Astrocyte (in vitro differentiated cells and primary cell): ENCODE measurements around the gene WDSUB1. TPM values are rescaled to one million over a fixed set of nuclear protein-coding genes. Genes with fewer than 3 reads are reported as not detected.

Experiments
- DNase-seq: peaks from one replicate; pipeline ENCODE4 v3.0.0-alpha.2; 2010; ENCODE audit warnings: low read depth
- FAIRE-seq: peaks from 2 replicates; lab custom pipeline; 2011; peaks lifted over from hg19 to GRCh38; lab: Jason Lieb, UNC
- H2AFZ ChIP-seq: 2 replicates; pipeline ENCODE4 v1.6.0; 2012; ENCODE audit warnings: low read depth, low read length, inconsistent platforms
- H3K27ac ChIP-seq: 2 replicates; pipeline ENCODE4 v1.5.1; 2011; ENCODE audit warnings: low read depth, low read length, inconsistent platforms
- H3K27me3 ChIP-seq: 2 replicates; pipeline ENCODE4 v1.6.0; 2011; ENCODE audit warnings: low read length, inconsistent platforms; ENCODE audit not compliant: insufficient read depth
- H3K36me3 ChIP-seq: 2 replicates; pipeline ENCODE4 v1.5.1; 2011; ENCODE audit warnings: low read length, inconsistent platforms; ENCODE audit not compliant: insufficient read depth
- H3K4me1 ChIP-seq: 2 replicates; pipeline ENCODE4 v1.5.1; 2011; ENCODE audit warnings: low read length, inconsistent platforms; ENCODE audit not compliant: insufficient read depth
- H3K4me2 ChIP-seq: 2 replicates; pipeline ENCODE4 v1.6.0; 2012; ENCODE audit warnings: low read length, inconsistent platforms
- H3K4me3 ChIP-seq: 2 replicates; pipeline ENCODE4 v1.5.1; 2011; ENCODE audit warnings: low read depth, mild to moderate bottlenecking, low read length, inconsistent platforms; ENCODE audit not compliant: insufficient read depth
- H3K79me2 ChIP-seq: 2 replicates; pipeline ENCODE4 v1.6.0; 2012; ENCODE audit warnings: mild to moderate bottlenecking, low read length, inconsistent platforms; ENCODE audit not compliant: insufficient read depth
- H3K9ac ChIP-seq: 2 replicates; pipeline ENCODE4 v1.6.0; 2012; ENCODE audit warnings: mild to moderate bottlenecking, low read length, inconsistent platforms
- H3K9me3 ChIP-seq: 2 replicates; pipeline ENCODE4 v1.5.1; 2012; ENCODE audit warnings: low read depth, mild to moderate bottlenecking, low read length, inconsistent platforms; ENCODE audit not compliant: insufficient read depth
- H4K20me1 ChIP-seq: 2 replicates; pipeline ENCODE4 v1.6.0; 2012; ENCODE audit warnings: low read length, inconsistent platforms; ENCODE audit not compliant: insufficient read depth
- H3K27ac Mint-ChIP-seq: one replicate; pipeline ENCODE4 v1.8.0; 2021; ENCODE audit warnings: mild to moderate bottlenecking, mixed read lengths; ENCODE audit not compliant: unreplicated experiment
- H3K27me3 Mint-ChIP-seq: one replicate; pipeline ENCODE4 v1.8.0; 2021; ENCODE audit warnings: low read depth, mixed read lengths; ENCODE audit not compliant: unreplicated experiment
- H3K36me3 Mint-ChIP-seq: one replicate; pipeline ENCODE4 v1.8.0; 2021; ENCODE audit warnings: low read depth, mixed read lengths; ENCODE audit not compliant: unreplicated experiment
- H3K4me1 Mint-ChIP-seq: one replicate; pipeline ENCODE4 v1.8.0; 2021; ENCODE audit warnings: low read depth, mixed read lengths; ENCODE audit not compliant: unreplicated experiment
- H3K4me3 Mint-ChIP-seq: one replicate; pipeline ENCODE4 v1.8.0; 2021; ENCODE audit warnings: mild to moderate bottlenecking, moderate library complexity, mixed read lengths; ENCODE audit not compliant: unreplicated experiment
- H3K9me3 Mint-ChIP-seq: one replicate; pipeline ENCODE4 v1.8.0; 2021; ENCODE audit warnings: mild to moderate bottlenecking, mixed read lengths; ENCODE audit not compliant: unreplicated experiment
- CTCF ChIP-seq: IDR thresholded peaks from 2 replicates; pipeline ENCODE4 v1.5.1; 2011; ENCODE audit warnings: low read depth, mild to moderate bottlenecking, inconsistent platforms, low read length, moderate library complexity; ENCODE audit not compliant: insufficient read depth
- EZH2 ChIP-seq: IDR thresholded peaks from 2 replicates; pipeline ENCODE4 v1.6.1; 2012; ENCODE audit warnings: mild to moderate bottlenecking, low read length, inconsistent platforms; ENCODE audit not compliant: insufficient read depth
- total RNA-seq: library from RNA; stranded (reverse); gene quantifications from 2 replicates; pipeline ENCODE4 v1.2.1, GENCODE V29; 2021

The WDSUB1 gene
- total RNA-seq, 1 donor from 2014 or later: 5.4 TPM

GRCh38 chr2:159204381-159205144 is 81.9 kb downstream of the WDSUB1 start:
- peaks cover 5% of the 10 kb centered on the region for H4K20me1 ChIP-seq
- Mint-ChIP-seq H3K4me1 (peaks cover 29% of the 10 kb centered on the region), H3K36me3 (peaks cover 28% of the 10 kb centered on the region), H3K9me3 (no peaks in the 10 kb centered on the region), H3K27ac (no peak overlapping the region), H3K4me3 (no peak overlapping the region), H3K27me3 (no peaks in the 10 kb centered on the region)
- H3K79me2 ChIP-seq: no peaks in the 10 kb centered on the region
- no peak overlapping the region for H3K4me2 ChIP-seq
- FAIRE-seq (no peak), DNase-seq (no peak)
- H3K36me3 ChIP-seq: peaks cover 11% of the 10 kb centered on the region
- no peak overlapping the region for H3K4me3 ChIP-seq
- no peaks in the 10 kb centered on the region for H3K27me3 ChIP-seq
- H3K9ac ChIP-seq: no peak overlapping the region
- H3K27ac ChIP-seq: no peak overlapping the region
- H3K4me1 ChIP-seq: peaks cover 25% of the 10 kb centered on the region
- no peaks in the 10 kb centered on the region for H3K9me3 ChIP-seq
- no peak overlapping the region for H2AFZ ChIP-seq
- no peak for TF ChIP-seq EZH2
- no peak for TF ChIP-seq CTCF

GRCh38 chr2:159202568-159203071 is 83.9 kb downstream of the WDSUB1 start:
- peak overlapping the region; percentile 90 for H3K27ac Mint-ChIP-seq
- H3K36me3 Mint-ChIP-seq: peaks cover 30% of the 10 kb centered on the region

More at GRCh38 chr2:159202568-159203071, 83.9 kb downstream of the WDSUB1 start:
- no peaks in the 10 kb centered on the region for H3K9me3 ChIP-seq
- peaks cover 15% of the 10 kb centered on the region for H3K36me3 ChIP-seq
- no peak overlapping the region for H3K4me3 Mint-ChIP-seq
- no peaks in the 10 kb centered on the region for H3K27me3 Mint-ChIP-seq
- peak; percentile 100 for DNase-seq
- peaks cover 5% of the 10 kb centered on the region for H4K20me1 ChIP-seq
- H2AFZ ChIP-seq: no peak overlapping the region
- peaks cover 29% of the 10 kb centered on the region for H3K4me1 Mint-ChIP-seq
- H3K79me2 ChIP-seq: no peaks in the 10 kb centered on the region
- H3K9me3 Mint-ChIP-seq: no peaks in the 10 kb centered on the region
- peak overlapping the region; percentile 81 for H3K27ac ChIP-seq
- peak overlapping the region; percentile 2 for H3K4me3 ChIP-seq
- peak; percentile 95 for FAIRE-seq
- peak overlapping the region; percentile 64 for H3K9ac ChIP-seq
- TF ChIP-seq EZH2: no peak
- peak; percentile 22 for TF ChIP-seq CTCF
- no peaks in the 10 kb centered on the region for H3K27me3 ChIP-seq
- peaks cover 25% of the 10 kb centered on the region for H3K4me1 ChIP-seq
- peak overlapping the region; percentile 64 for H3K4me2 ChIP-seq
